ENCODE data around the gene FBXL14.

The FBXL14 gene

DNA sequence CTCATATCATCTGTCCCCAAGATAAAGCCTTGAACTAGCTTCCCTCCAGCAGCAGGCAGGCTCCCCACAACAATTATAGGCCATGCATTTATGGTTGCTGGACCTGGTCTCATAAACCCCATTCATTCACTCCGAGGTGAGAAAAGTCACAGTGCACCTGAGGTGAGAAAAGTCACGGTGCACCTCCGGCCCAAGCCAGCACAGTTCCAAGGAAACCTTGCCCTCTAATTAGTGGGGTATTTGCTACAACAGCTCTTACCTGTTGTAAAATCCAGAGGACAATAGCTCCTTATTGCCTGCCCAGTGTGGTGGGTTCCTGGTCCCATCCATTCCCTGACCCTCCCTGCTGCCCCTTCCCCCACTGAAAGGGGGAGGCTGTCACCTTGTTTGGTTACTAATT is 65.6 kb downstream of the FBXL14 start:
- Histone ChIP-seq H3F3A (ENCODE audit: insufficient read depth) (no peaks in the 10 kb centered on the region), H3K9me3 (ENCODE audit: insufficient read depth, low read length) (no peaks in the 10 kb centered on the region), H3K27ac (ENCODE audit: low read depth, low read length) (no peak overlapping the region), H3K27me3 (ENCODE audit: low read length) (no peaks in the 10 kb centered on the region), H4K20me1 (ENCODE audit: low read depth, low read length) (no peaks in the 10 kb centered on the region), H2AFZ (ENCODE audit: low read depth, low read length, severe bottlenecking) (no peak overlapping the region), H3K9me2 (replicated peaks; ENCODE audit: insufficient read depth, low read length) (no peaks in the 10 kb centered on the region), H3K4me2 (ENCODE audit: low read depth, low read length, poor library complexity, severe bottlenecking) (no peak overlapping the region), H3K79me2 (ENCODE audit: insufficient read depth, low read length) (no peaks in the 10 kb centered on the region), H3K4me3 (ENCODE audit: insufficient read depth, low read length, poor library complexity, severe bottlenecking) (no peak overlapping the region), H3K9ac (ENCODE audit: low read length) (no peak overlapping the region), H3K36me3 (ENCODE audit: low read length) (no peaks in the 10 kb centered on the region)
- no peak for TF ChIP-seq EZH2phosphoT487 (conservative IDR thresholded peaks at IDR 0.05; ENCODE audit: low read length)
- TF ChIP-seq, protein P1, sequence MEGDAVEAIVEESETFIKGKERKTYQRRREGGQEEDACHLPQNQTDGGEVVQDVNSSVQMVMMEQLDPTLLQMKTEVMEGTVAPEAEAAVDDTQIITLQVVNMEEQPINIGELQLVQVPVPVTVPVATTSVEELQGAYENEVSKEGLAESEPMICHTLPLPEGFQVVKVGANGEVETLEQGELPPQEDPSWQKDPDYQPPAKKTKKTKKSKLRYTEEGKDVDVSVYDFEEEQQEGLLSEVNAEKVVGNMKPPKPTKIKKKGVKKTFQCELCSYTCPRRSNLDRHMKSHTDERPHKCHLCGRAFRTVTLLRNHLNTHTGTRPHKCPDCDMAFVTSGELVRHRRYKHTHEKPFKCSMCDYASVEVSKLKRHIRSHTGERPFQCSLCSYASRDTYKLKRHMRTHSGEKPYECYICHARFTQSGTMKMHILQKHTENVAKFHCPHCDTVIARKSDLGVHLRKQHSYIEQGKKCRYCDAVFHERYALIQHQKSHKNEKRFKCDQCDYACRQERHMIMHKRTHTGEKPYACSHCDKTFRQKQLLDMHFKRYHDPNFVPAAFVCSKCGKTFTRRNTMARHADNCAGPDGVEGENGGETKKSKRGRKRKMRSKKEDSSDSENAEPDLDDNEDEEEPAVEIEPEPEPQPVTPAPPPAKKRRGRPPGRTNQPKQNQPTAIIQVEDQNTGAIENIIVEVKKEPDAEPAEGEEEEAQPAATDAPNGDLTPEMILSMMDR (IDR thresholded peaks at IDR 0.05; ENCODE audit: insufficient read depth, low read length, poor library complexity, severe bottlenecking), result no peak

DNA sequence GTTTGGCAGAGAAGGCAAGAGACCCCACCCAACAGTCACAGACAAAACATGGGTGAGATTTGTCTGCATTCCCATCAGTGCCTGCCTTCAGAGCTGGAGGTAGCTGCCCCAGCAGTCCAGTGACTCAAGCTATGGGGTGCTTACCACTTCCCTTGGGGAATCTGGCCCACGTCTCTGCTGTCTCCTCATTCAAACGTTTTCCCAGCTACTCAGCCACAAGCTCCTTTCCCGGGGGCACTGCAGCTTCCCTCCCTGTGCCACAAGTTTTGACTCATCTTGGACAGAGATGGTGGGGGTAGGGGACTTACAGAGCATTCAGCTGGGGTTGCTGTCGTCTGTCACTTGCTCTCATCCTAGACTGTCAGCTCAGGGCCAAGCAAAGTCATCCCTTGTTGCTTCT is 66.6 kb downstream of the FBXL14 start:
- Histone ChIP-seq H3K27me3 (ENCODE audit: low read length) (no peaks in the 10 kb centered on the region), H4K20me1 (ENCODE audit: low read depth, low read length) (no peaks in the 10 kb centered on the region), H3K9me2 (replicated peaks; ENCODE audit: insufficient read depth, low read length) (no peaks in the 10 kb centered on the region), H3K79me2 (ENCODE audit: insufficient read depth, low read length) (no peaks in the 10 kb centered on the region), H3K27ac (ENCODE audit: low read depth, low read length) (no peak overlapping the region), H3K4me2 (ENCODE audit: low read depth, low read length, poor library complexity, severe bottlenecking) (no peak overlapping the region), H3K36me3 (ENCODE audit: low read length) (no peaks in the 10 kb centered on the region), H3K9ac (ENCODE audit: low read length) (no peak overlapping the region), H2AFZ (ENCODE audit: low read depth, low read length, severe bottlenecking) (no peak overlapping the region), H3K9me3 (ENCODE audit: insufficient read depth, low read length) (no peaks in the 10 kb centered on the region), H3K4me3 (ENCODE audit: insufficient read depth, low read length, poor library complexity, severe bottlenecking) (no peak overlapping the region), H3F3A (ENCODE audit: insufficient read depth) (no peaks in the 10 kb centered on the region)
- TF ChIP-seq, protein P1 (IDR thresholded peaks at IDR 0.05; ENCODE audit: insufficient read depth, low read length, poor library complexity, severe bottlenecking), result no peak
- TF ChIP-seq EZH2phosphoT487 (conservative IDR thresholded peaks at IDR 0.05; ENCODE audit: low read length), result no peak

GRCh38 chr12:1525858-1526257 is 68.5 kb downstream of the FBXL14 start:
- no peak overlapping the region for H2AFZ ChIP-seq (ENCODE audit: low read depth, low read length, severe bottlenecking)
- no peak overlapping the region for H3K4me3 ChIP-seq (ENCODE audit: insufficient read depth, low read length, poor library complexity, severe bottlenecking)
- no peaks in the 10 kb centered on the region for H3K9me3 ChIP-seq (ENCODE audit: insufficient read depth, low read length)
- no peak overlapping the region for H3K9ac ChIP-seq (ENCODE audit: low read length)
- H3K79me2 ChIP-seq (ENCODE audit: insufficient read depth, low read length), result no peaks in the 10 kb centered on the region
- no peaks in the 10 kb centered on the region for H3K27me3 ChIP-seq (ENCODE audit: low read length)
- no peak overlapping the region for H3K27ac ChIP-seq (ENCODE audit: low read depth, low read length)
- no peak for TF ChIP-seq EZH2phosphoT487 (conservative IDR thresholded peaks at IDR 0.05; ENCODE audit: low read length)
- TF ChIP-seq, protein P1 (IDR thresholded peaks at IDR 0.05; ENCODE audit: insufficient read depth, low read length, poor library complexity, severe bottlenecking), result no peak
- H3K9me2 ChIP-seq (replicated peaks; ENCODE audit: insufficient read depth, low read length), result no peaks in the 10 kb centered on the region
- no peaks in the 10 kb centered on the region for H3F3A ChIP-seq (ENCODE audit: insufficient read depth)
- no peaks in the 10 kb centered on the region for H4K20me1 ChIP-seq (ENCODE audit: low read depth, low read length)
- no peaks in the 10 kb centered on the region for H3K36me3 ChIP-seq (ENCODE audit: low read length)
- no peak overlapping the region for H3K4me2 ChIP-seq (ENCODE audit: low read depth, low read length, poor library complexity, severe bottlenecking)

Measured in SU-DHL-6 (cell line).